MM.1S (cell line): ENCODE results near the gene ADAMTS2.

Experiments
- DNase-seq: peaks from one replicate; pipeline ENCODE4 v3.0.0-alpha.2; 2015
- H2AFZ ChIP-seq: fragments of 300-600 bp; sonication (generic); 2 replicates; pipeline ENCODE4 v1.6.0; 2016; ENCODE audit warnings: antibody characterized with exemption, low read length
- H3F3A ChIP-seq: fragments of 300-600 bp; sonication (generic); 2 replicates; pipeline ENCODE4 v1.6.1; 2016; ENCODE audit warnings: mild to moderate bottlenecking, antibody characterized with exemption, low read length, moderate library complexity, mixed read lengths; ENCODE audit not compliant: insufficient read depth
- H3K27ac ChIP-seq: fragments of 300-600 bp; sonication (generic); 2 replicates; pipeline ENCODE4 v1.5.1; 2016; ENCODE audit warnings: mild to moderate bottlenecking, low read length
- H3K27me3 ChIP-seq: fragments of 300-600 bp; sonication (generic); replicated peaks from 2 replicates; pipeline ENCODE4 v1.6.0; 2016; ENCODE audit warnings: low read length; ENCODE audit not compliant: insufficient read depth
- H3K36me3 ChIP-seq: fragments of 300-600 bp; sonication (generic); replicated peaks from 2 replicates; pipeline ENCODE4 v1.6.1; 2016; ENCODE audit warnings: mild to moderate bottlenecking, low read length, mixed read lengths; ENCODE audit not compliant: insufficient read depth
- H3K4me1 ChIP-seq: fragments of 300-600 bp; sonication (generic); 2 replicates; pipeline ENCODE4 v1.6.1; 2016; ENCODE audit warnings: low read length, mixed read lengths
- H3K4me2 ChIP-seq: fragments of 300-600 bp; sonication (generic); 2 replicates; pipeline ENCODE4 v1.6.0; 2016; ENCODE audit warnings: low read depth, low read length
- H3K4me3 ChIP-seq: fragments of 300-600 bp; sonication (generic); 2 replicates; pipeline ENCODE4 v1.5.1; 2016; ENCODE audit warnings: low read length, mixed read lengths
- H3K79me2 ChIP-seq: fragments of 300-600 bp; sonication (generic); 2 replicates; pipeline ENCODE4 v1.6.1; 2016; ENCODE audit warnings: mixed run types, low read length, mixed read lengths
- H3K9ac ChIP-seq: fragments of 300-600 bp; sonication (generic); 2 replicates; pipeline ENCODE4 v1.6.1; 2016; ENCODE audit warnings: low read length, mixed read lengths
- H3K9me2 ChIP-seq: fragments of 300-600 bp; sonication (generic); replicated peaks from 2 replicates; pipeline ENCODE4 v1.6.1; 2016; ENCODE audit warnings: mild to moderate bottlenecking, low read length, mixed read lengths; ENCODE audit not compliant: insufficient read depth
- H3K9me3 ChIP-seq: fragments of 300-600 bp; sonication (generic); replicated peaks from 2 replicates; pipeline ENCODE4 v1.6.1; 2016; ENCODE audit warnings: mild to moderate bottlenecking, low read length, mixed read lengths; ENCODE audit not compliant: insufficient read depth
- H4K20me1 ChIP-seq: fragments of 300-600 bp; sonication (generic); 2 replicates; pipeline ENCODE4 v1.6.1; 2016; ENCODE audit warnings: mild to moderate bottlenecking, low read length, moderate library complexity, mixed read lengths; ENCODE audit not compliant: insufficient read depth
- EZH2 ChIP-seq: fragments of 300-600 bp; sonication (generic); optimal IDR thresholded peaks from 2 replicates; pipeline ENCODE3; 2017; ENCODE audit warnings: low read depth, mild to moderate bottlenecking, antibody characterized with exemption, low read length, mixed read lengths
- EZH2phosphoT487 ChIP-seq: fragments of 300-600 bp; sonication (generic); IDR thresholded peaks from 2 replicates; pipeline ENCODE4 v1.6.1; 2018; ENCODE audit warnings: antibody characterized with exemption, low read length
- TF ChIP-seq, protein P1 (sequence below): fragments of 300-600 bp; sonication (generic); IDR thresholded peaks from 2 replicates; pipeline ENCODE4 v1.5.1; 2016; ENCODE audit warnings: antibody characterized with exemption, low read length, mixed read lengths

ADAMTS2 gene

DNA sequence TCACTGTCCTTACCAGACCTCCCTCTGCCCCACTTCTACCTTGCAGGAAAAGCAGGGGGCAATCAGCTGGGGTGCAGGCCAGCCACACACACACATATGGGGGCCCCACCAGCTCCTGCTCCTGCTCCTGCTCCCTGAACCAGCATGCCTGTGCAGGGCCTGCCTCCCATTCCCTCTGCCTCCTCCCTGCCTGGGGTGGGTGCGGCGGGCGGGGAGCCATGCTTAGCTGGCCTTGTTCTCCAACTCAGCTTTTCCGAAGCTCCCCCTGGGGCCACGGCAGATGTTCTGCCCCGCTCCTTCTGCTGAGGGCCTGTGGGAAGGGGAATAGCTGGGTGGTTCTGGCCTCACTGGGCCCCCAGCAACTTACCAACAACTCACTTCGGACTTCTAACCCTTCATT lies 195.2 kb downstream of the ADAMTS2 start:
- H3K9ac ChIP-seq, result no peak overlapping the region
- peaks cover 8% of the 10 kb centered on the region for H3K4me1 ChIP-seq
- H4K20me1 ChIP-seq, result no peaks in the 10 kb centered on the region
- no peaks in the 10 kb centered on the region for H3K79me2 ChIP-seq
- H3K9me3 ChIP-seq, result no peaks in the 10 kb centered on the region
- no peak overlapping the region for H3K4me2 ChIP-seq
- TF ChIP-seq EZH2phosphoT487 (no peak), EZH2 (no peak)
- TF ChIP-seq, protein P1, sequence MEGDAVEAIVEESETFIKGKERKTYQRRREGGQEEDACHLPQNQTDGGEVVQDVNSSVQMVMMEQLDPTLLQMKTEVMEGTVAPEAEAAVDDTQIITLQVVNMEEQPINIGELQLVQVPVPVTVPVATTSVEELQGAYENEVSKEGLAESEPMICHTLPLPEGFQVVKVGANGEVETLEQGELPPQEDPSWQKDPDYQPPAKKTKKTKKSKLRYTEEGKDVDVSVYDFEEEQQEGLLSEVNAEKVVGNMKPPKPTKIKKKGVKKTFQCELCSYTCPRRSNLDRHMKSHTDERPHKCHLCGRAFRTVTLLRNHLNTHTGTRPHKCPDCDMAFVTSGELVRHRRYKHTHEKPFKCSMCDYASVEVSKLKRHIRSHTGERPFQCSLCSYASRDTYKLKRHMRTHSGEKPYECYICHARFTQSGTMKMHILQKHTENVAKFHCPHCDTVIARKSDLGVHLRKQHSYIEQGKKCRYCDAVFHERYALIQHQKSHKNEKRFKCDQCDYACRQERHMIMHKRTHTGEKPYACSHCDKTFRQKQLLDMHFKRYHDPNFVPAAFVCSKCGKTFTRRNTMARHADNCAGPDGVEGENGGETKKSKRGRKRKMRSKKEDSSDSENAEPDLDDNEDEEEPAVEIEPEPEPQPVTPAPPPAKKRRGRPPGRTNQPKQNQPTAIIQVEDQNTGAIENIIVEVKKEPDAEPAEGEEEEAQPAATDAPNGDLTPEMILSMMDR, result no peak
- no peak for DNase-seq
- H2AFZ ChIP-seq, result no peak overlapping the region
- no peaks in the 10 kb centered on the region for H3K9me2 ChIP-seq
- no peaks in the 10 kb centered on the region for H3K36me3 ChIP-seq
- no peak overlapping the region for H3K4me3 ChIP-seq
- no peak overlapping the region for H3K27ac ChIP-seq
- no peaks in the 10 kb centered on the region for H3F3A ChIP-seq
- H3K27me3 ChIP-seq, result peaks cover 13% of the 10 kb centered on the region

- Histone ChIP-seq H3K36me3 (no peaks in the 10 kb centered on the region), H3K27ac (no peak overlapping the region), H3K4me2 (no peak overlapping the region), H3K9ac (no peak overlapping the region), H3K27me3 (peaks cover 13% of the 10 kb centered on the region), H4K20me1 (no peaks in the 10 kb centered on the region), H3K4me1 (peaks cover 2% of the 10 kb centered on the region), H3K4me3 (no peak overlapping the region), H3F3A (no peaks in the 10 kb centered on the region), H3K79me2 (no peaks in the 10 kb centered on the region), H3K9me2 (no peaks in the 10 kb centered on the region), H2AFZ (no peak overlapping the region), H3K9me3 (no peaks in the 10 kb centered on the region)
- TF ChIP-seq, protein P1, result no peak
- TF ChIP-seq EZH2 (no peak), EZH2phosphoT487 (no peak)
- DNase-seq, result no peak
Observed at GRCh38 chr5:179149278-179149677, 196.0 kb downstream of the ADAMTS2 start.

- Histone ChIP-seq H3K36me3 (no peaks in the 10 kb centered on the region), H3K9ac (no peak overlapping the region), H4K20me1 (no peaks in the 10 kb centered on the region), H3K9me2 (no peaks in the 10 kb centered on the region), H3K79me2 (no peaks in the 10 kb centered on the region), H3K4me2 (no peak overlapping the region), H2AFZ (no peak overlapping the region), H3K9me3 (no peaks in the 10 kb centered on the region), H3F3A (no peaks in the 10 kb centered on the region), H3K27ac (no peak overlapping the region), H3K4me1 (no peaks in the 10 kb centered on the region), H3K27me3 (peaks cover 13% of the 10 kb centered on the region), H3K4me3 (no peak overlapping the region)
- TF ChIP-seq, protein P1, result no peak
- TF ChIP-seq EZH2phosphoT487 (no peak), EZH2 (no peak)
- DNase-seq, result no peak
Observed at GRCh38 chr5:179148703-179149170, 196.5 kb downstream of the ADAMTS2 start.
